Measurements from ENCODE around the gene BANF1. TPM values are rescaled to one million over a fixed set of nuclear protein-coding genes. Genes with fewer than 3 reads are reported as not detected.

BANF1 gene
- total RNA-seq, 1 experiment from 2014 or later, result 386 TPM

DNA sequence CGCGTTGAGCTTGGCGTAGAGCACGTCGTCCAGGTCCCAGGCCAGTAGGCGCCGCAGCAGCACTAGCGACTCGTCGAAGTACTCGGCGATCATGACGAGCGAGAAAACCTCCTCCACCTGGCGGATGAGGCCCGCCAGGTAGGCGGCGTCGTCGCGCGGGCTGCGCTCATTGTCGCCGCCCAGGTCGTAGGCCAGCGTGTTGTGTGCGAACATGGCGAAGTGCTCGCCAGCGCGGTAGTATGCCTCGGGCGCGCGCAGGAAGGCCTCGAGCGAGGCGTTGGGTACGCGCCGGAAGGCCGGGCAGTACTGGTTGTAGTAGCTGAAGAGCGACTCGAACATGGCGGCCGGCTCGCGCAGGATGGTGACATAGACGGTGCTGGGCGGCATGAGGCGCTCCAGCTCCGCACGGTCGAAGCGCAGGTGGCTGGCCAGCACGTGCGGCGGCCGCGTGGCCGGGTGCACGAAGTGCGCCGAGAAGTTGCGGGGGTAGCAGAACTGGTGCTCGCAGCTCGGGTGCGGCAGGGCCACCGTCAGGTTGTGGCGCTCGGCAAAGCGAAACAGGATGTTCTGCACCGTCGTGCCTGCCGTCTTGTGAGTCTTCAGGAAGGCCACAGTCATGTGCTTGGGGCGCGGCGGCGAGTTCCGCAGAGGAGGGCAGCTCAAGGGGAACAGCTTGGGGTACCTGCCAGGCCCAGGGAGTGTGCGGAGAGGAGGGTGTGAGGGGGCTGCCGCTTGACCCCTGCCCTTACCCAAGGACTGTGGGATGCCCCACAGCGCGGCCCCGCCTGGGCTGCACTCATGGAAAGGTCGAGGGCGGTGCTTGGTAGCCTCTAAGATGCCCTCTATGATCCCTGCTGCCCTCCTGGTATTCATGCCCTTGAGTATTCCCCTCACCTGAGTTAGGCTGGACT, 40.9 kb downstream of the BANF1 start:
- H3F3A ChIP-seq (ENCODE audit: insufficient read depth, low read depth), result peaks cover 11% of the 10 kb centered on the region
- BruUV-seq (replicated peaks), result no TSS peak
- POLR2A ChIA-PET (ENCODE audit: unreplicated experiment), result interaction anchor here (0.7 kb wide), 1 partner anchor 318 kb away, joined by 3 read pairs; no protein-coding TSS in a partner anchor
- no peaks in the 10 kb centered on the region for H3K79me2 ChIP-seq (ENCODE audit: low read depth)
- H3K36me3 ChIP-seq (ENCODE audit: low read depth), result no peaks in the 10 kb centered on the region
- intact Hi-C loops (cut with micrococcal nuclease; ENCODE audit: unreplicated experiment), result no loop called here
- no peak for DNase-seq
- H3K9me3 ChIP-seq (ENCODE audit: insufficient read depth, low read depth), result no peaks in the 10 kb centered on the region
- no peaks in the 10 kb centered on the region for H3K9me2 ChIP-seq (ENCODE audit: insufficient read depth)
- no peak overlapping the region for H3K4me3 ChIP-seq
- H3K27me3 ChIP-seq (ENCODE audit: insufficient read depth, low read depth), result no peaks in the 10 kb centered on the region
- no peaks in the 10 kb centered on the region for H3K4me1 ChIP-seq (replicated peaks; ENCODE audit: insufficient read depth)
- H2AFZ ChIP-seq, result no peak overlapping the region
- no peak overlapping the region for H3K27ac ChIP-seq
- H4K20me1 ChIP-seq (ENCODE audit: insufficient read depth), result no peaks in the 10 kb centered on the region
- TF ChIP-seq, protein P1, sequence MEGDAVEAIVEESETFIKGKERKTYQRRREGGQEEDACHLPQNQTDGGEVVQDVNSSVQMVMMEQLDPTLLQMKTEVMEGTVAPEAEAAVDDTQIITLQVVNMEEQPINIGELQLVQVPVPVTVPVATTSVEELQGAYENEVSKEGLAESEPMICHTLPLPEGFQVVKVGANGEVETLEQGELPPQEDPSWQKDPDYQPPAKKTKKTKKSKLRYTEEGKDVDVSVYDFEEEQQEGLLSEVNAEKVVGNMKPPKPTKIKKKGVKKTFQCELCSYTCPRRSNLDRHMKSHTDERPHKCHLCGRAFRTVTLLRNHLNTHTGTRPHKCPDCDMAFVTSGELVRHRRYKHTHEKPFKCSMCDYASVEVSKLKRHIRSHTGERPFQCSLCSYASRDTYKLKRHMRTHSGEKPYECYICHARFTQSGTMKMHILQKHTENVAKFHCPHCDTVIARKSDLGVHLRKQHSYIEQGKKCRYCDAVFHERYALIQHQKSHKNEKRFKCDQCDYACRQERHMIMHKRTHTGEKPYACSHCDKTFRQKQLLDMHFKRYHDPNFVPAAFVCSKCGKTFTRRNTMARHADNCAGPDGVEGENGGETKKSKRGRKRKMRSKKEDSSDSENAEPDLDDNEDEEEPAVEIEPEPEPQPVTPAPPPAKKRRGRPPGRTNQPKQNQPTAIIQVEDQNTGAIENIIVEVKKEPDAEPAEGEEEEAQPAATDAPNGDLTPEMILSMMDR (conservative IDR thresholded peaks at IDR 0.05), result no peak
- TF ChIP-seq EZH2 (IDR thresholded peaks at IDR 0.05; ENCODE audit: low read depth), result no peak
- no peak overlapping the region for H3K4me2 ChIP-seq
- CTCF ChIA-PET, result interaction anchor here (0.6 to 1.7 kb wide), 2 partner anchors 12 to 21 kb away, joined by 4 to 6 read pairs; no protein-coding TSS in a partner anchor

DNA sequence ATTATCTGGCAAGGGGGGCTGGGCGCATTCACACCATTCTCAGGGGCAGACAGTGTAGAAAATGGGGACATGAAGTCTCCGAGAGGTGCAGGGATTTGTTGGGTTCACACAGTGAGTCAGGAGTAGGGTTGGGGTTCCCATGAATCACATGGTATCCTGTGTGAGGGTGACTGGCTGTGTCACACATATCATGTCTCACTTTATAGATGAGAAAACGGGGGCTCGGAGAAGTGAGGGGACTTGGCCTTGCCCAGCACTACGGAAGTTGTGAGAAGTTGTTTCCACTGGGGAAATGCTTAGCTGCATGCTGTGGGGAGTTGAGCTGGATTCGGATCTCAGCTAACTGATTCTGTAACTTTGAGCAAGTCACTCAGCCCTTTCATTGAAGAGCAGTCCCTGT, 42.5 kb downstream of the BANF1 start:
- no peak for DNase-seq
- H3K4me3 ChIP-seq, result peak overlapping the region; percentile 1; the same call in 1 of the 2 replicates
- no peaks in the 10 kb centered on the region for H3K4me1 ChIP-seq (replicated peaks; ENCODE audit: insufficient read depth)
- H3K9me3 ChIP-seq (ENCODE audit: insufficient read depth, low read depth), result no peaks in the 10 kb centered on the region
- CTCF ChIA-PET, result interaction anchor here (0.6 to 1.9 kb wide), 10 partner anchors 19 to 1201 kb away, joined by 3 to 7 read pairs (median 3); partner anchors contain the start of gene CATSPER1
- peak overlapping the region; percentile 49 for H3K4me2 ChIP-seq
- no peaks in the 10 kb centered on the region for H3K36me3 ChIP-seq (ENCODE audit: low read depth)
- no peak for TF ChIP-seq EZH2 (IDR thresholded peaks at IDR 0.05; ENCODE audit: low read depth)
- TF ChIP-seq, protein P1 (conservative IDR thresholded peaks at IDR 0.05), result no peak
- no peaks in the 10 kb centered on the region for H3K27me3 ChIP-seq (ENCODE audit: insufficient read depth, low read depth)
- POLR2A ChIA-PET (ENCODE audit: unreplicated experiment), result interaction anchor here (0.5 to 1.1 kb wide), 4 partner anchors 14 to 185 kb away, joined by 4 to 10 read pairs (median 5); no protein-coding TSS in a partner anchor
- no peak overlapping the region for H2AFZ ChIP-seq
- H3K27ac ChIP-seq, result no peak overlapping the region
- H3K9me2 ChIP-seq (ENCODE audit: insufficient read depth), result no peaks in the 10 kb centered on the region
- peaks cover 11% of the 10 kb centered on the region for H3F3A ChIP-seq (ENCODE audit: insufficient read depth, low read depth)
- no TSS peak for BruUV-seq (replicated peaks)
- H4K20me1 ChIP-seq (ENCODE audit: insufficient read depth), result no peaks in the 10 kb centered on the region
- no peaks in the 10 kb centered on the region for H3K79me2 ChIP-seq (ENCODE audit: low read depth)
- intact Hi-C loops (cut with micrococcal nuclease; ENCODE audit: unreplicated experiment), result no loop called here

DNA sequence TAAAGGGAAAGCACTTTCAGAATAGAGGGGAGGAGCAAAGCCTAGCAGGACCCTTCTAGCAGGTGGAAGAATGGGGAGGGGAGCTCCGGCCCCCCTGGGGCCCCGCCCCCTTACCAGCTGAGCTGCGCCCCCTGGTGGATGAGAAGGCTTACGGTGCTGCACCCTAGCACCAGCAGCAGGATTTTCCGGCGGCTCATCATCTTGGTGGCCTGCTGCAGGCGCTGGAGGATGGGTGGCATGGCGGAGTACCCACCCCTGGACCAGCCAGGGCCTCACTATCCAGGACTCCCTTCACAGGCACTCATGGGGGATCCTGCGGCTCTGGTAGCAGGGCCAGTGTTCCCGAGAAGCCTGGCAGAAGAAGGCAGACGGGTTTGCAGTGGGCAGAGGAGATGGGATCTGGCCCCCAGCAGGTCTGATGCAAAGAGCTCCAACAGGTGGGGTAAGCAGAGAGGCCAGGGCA, 42.9 kb downstream of the BANF1 start:
- CTCF ChIA-PET, result interaction anchor here (0.5 to 1.9 kb wide), 12 partner anchors 19 to 1201 kb away, joined by 3 to 7 read pairs (median 3); partner anchors contain the start of genes CATSPER1 and FIBP
- Histone ChIP-seq H3F3A (ENCODE audit: insufficient read depth, low read depth) (peaks cover 15% of the 10 kb centered on the region), H4K20me1 (ENCODE audit: insufficient read depth) (no peaks in the 10 kb centered on the region), H3K27ac (no peak overlapping the region), H3K36me3 (ENCODE audit: low read depth) (no peaks in the 10 kb centered on the region), H3K9me2 (ENCODE audit: insufficient read depth) (no peaks in the 10 kb centered on the region), H3K4me2 (peak overlapping the region; percentile 49), H3K9me3 (ENCODE audit: insufficient read depth, low read depth) (no peaks in the 10 kb centered on the region), H3K4me3 (peak overlapping the region; percentile 1; the same call in 1 of the 2 replicates), H2AFZ (no peak overlapping the region), H3K4me1 (replicated peaks; ENCODE audit: insufficient read depth) (no peaks in the 10 kb centered on the region), H3K79me2 (ENCODE audit: low read depth) (no peaks in the 10 kb centered on the region), H3K27me3 (ENCODE audit: insufficient read depth, low read depth) (no peaks in the 10 kb centered on the region)
- TF ChIP-seq EZH2 (IDR thresholded peaks at IDR 0.05; ENCODE audit: low read depth), result no peak
- TF ChIP-seq, protein P1 (conservative IDR thresholded peaks at IDR 0.05), result peak; percentile 99
- intact Hi-C loops (cut with micrococcal nuclease; ENCODE audit: unreplicated experiment), result no loop called here
- POLR2A ChIA-PET (ENCODE audit: unreplicated experiment), result interaction anchor here (0.5 to 1.1 kb wide), 4 partner anchors 13 to 186 kb away, joined by 4 to 10 read pairs (median 5); no protein-coding TSS in a partner anchor
- peak; percentile 70 to 81 for DNase-seq
- no TSS peak for BruUV-seq (replicated peaks)
